ENCODE results near the gene RWDD1.
A peak's percentile ranks its signal among the peaks of the same experiment; 100 is the strongest.

Gene RWDD1, protein sequence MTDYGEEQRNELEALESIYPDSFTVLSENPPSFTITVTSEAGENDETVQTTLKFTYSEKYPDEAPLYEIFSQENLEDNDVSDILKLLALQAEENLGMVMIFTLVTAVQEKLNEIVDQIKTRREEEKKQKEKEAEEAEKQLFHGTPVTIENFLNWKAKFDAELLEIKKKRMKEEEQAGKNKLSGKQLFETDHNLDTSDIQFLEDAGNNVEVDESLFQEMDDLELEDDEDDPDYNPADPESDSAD

DNA sequence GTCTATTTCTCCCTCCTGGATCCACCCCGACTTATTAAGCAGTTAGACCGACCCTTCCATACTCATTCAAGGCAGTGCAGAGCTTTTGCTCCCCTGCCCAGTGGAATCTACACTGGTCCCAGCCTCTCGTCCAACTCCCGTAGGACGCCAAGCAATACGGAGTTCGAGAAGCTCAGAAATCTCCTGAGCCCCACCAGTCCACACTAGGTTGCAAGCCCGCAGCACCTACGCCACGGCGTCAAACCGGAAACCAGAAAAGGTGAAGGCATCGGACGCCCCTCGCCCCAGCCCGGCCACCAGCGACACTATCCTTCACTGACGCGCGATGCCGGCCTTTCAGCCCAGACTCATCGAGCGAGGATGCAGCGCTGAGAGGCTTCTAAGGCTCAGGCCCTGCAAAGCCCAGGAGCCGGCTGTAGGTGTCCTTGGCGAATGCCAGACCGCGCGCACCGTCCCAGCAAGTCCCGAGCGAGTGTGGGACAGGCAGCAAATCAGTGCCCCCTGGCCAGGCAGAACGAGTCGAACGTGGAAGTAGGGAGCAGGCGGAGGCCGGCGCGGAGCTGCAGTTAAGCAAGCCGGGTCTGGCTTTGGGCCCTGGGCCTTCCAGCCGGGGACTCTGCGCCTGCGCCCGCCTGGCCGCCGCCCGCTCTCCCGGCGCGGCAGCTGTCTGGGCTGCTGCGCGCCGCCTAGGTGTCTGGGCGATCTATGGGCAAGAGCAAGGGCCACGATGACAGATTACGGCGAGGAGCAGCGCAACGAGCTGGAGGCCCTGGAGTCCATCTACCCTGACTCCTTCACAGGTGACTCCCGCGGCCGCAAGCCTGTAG is at the start of gene RWDD1:
Gene RWDD1 (plus strand): TSS at position 649 of the 827 bp plus-strand sequence. CDS start 79 bp downstream, at position 728.
- DNase-seq (ENCODE audit: low read depth in 2 of 2) = peak; percentile 97 to 98

DNA sequence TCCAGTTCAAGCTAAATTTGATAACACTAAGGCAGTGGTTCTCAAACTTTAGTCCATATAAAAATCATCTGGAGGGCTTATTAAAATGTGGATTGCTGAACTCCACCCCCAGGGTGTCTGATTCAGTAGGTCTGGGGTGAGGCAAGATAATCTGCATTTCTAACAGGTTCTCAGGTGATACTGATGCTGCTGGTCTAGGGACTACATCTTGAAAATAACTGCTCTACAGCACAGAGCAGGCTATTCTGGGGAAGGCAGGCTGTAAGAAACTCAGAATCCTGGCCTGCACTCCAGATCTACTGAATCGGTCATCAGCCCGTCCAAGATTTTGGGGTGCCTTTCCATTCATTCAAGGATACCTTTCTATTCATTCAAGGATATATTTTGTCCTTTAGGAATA is 48.4 kb upstream of the RWDD1 start:
- DNase-seq (ENCODE audit: low read depth in 2 of 2) = no peak

DNA sequence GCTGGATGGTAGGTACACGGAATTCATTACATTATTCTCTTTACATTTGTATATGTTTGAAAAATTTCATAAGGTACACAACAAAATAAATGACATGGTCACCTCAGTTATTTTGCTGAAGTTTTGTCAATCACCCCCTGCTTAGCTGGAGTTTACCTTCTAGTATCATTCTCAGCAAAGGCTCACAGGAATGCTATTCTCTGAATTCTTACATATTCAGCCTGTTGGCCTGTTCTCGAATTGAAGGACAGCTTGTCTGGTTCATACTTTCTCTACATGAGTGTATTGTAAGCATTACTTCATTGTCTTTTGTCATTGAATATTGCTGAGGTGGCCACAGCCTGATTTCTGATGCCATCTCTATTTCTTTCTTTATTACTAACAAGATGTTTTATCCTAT is 47.1 kb upstream of the RWDD1 start:
- no peak for DNase-seq (ENCODE audit: low read depth in 2 of 2)

DNA sequence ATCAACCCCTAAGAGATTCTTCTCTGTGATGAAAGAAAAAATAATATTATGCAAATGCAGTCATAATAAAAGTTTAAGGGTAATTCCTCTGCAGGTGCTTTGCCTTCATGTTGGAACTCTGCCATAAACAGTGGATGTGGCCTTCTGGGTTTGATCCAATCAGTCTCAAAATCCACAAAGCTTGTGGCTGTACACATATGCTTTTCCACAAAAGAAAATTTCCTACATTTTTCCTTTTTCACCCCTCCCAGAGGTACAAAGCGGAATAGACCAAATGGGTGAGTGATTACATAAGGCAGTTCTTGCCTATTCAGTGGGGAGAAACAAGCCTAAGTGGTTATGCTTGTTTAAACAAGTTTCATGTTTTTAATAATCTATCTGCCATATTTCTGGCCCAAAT is 43.2 kb upstream of the RWDD1 start:
- no peak for DNase-seq (ENCODE audit: low read depth in 2 of 2)

DNA sequence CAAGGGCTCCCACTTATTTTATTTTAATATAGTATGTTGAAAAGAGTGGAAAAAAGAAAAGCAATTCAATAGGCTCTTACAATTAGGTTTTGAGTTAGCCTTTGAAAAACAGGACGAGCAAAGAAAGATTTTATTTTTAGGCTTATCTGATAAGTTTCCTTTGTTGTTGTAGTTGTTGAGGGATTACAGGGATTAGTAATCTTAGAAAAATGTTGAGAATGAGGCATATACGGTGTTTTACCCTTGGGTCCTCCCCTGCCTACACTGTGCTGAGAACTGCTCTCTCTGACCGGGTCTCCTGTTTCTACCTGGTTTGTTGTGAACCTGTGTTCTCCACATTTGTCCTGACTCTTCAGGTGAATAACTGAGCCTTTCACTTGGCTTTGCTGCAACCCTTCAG is 42.5 kb upstream of the RWDD1 start:
- DNase-seq (ENCODE audit: low read depth in 2 of 2) = no peak

DNA sequence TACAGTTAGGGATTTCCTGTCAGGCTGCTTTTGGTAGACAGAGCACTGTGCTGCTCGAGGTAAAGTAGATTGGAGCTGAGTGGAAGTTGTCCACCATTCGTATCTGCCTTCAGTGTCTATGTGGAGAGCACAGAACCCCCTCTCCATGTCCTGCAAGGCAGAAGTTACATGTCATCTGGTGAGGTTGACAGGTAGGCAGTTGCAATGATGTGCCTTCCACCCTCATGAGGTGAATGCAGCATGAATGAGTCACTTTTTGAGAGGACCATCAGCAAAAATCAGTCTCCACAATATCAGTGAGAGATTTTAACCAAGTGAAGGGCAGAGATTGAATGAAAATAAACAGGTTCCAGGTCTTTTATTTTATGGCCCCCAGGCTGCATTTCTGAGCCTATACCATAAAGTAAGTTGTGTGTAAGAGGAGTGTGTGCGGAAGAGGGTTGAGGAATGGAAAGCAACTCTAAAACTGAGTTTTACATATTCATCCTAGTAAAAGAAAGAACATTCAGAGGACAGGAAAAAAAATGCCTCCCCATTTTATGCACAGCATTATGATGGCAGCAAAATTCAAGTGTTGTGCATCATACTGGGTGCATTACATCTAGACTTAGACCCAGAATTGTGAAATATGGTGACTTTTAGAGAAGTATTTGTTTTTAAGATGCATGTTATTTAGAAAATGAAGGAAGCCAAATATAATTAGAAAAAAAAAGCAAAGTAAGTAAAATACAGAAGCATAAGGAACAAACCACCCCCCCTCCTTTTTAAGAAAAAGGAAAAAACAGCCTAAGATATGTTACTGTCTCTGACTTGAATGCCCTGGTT is 41.6 kb upstream of the RWDD1 start:
- no peak for DNase-seq (ENCODE audit: low read depth in 2 of 2)

DNA sequence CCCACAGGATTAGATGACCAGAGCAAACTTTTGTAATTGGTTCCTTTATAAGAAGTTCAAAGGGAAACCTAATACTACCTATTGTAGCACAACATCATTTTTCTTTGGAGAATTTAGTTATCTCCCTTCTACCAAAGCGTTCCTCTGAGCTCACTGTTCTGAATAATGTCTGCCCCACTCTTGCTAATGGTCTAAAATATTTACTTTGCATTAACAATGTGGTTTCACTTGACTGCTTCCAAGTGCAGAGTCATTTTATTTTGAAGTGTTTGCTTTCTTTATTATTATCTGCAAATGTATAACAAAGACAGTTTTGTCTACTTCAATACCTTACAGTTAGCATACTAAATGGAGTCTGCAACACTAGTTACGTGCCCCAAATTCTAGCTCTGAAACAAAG is 40.9 kb upstream of the RWDD1 start:
- no peak for DNase-seq (ENCODE audit: low read depth in 2 of 2)

DNA sequence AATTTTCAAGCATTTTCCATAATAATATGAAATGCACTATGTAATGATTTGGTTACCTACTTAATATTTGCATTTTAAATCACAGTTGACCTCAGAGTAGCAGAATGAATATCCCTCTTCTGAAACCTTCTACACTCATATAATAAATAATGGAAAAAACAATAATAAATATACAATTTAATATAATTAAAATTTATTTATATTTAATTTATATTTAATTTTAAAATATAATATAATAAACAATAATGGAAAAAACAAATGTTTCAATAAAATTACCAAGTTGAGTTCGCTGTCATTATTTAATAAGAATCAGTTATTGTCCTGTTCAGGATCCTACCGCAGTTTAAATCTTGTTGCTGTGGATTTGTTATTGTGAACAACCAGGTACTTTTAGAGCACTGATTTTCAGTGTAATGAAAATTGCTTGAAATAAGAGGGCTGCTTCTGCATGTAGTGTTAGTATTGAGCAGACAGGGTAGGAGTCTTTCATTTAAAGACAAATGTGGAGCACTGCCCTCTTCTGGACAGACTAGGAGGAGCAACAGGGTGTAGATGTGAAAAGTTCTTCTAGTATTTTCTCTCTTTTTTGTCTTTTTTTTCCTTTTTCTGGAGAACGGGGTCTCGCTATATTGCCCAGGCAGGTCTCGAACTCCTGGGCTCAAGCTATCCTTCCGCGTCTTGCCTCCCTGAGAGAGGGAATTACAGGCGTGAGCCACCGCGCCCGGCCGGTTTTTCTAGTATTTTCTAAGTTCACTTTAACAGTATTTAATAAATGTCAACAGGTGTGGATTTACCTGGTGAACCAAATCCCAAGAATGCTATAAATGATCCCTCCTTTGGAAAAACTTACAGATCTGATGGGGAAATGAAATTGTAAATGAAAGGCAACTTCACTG is 39.4 kb upstream of the RWDD1 start:
- peak; percentile 24 to 50 for DNase-seq (ENCODE audit: low read depth in 2 of 2)

DNA sequence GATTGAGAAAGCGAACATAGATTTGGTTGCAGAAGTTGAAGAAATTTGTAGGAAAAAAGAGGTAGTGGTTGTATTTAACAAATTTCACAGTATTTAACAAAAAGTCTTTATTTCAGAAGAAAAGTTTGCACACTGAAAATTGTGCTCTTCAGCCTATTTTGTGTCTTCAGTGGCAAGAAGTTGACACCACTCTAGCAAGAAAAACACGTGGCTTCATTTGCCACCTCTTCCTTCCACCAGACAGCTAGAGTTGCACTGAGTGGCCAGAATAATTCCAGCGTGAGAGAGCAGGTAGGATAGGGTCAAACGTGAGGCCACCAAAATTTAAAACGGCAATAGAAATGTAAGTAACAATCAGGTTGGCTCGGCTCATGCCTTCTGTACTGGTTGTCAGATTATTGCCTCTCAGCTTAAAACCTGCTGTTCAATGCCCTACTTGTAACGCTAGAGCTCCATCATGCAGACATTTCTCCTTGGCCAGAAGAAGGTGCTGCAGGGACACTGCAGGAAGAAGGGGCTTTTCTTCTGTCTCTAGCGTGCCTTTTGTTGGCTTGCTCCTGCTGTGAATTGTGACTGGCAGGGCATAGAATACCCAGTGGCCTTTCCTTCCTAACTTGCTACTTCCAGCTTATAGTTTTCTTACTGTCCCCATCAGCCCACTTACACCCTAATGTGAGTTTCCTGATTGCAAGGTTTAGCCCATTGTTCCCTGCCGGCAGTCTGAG is 37.9 kb upstream of the RWDD1 start:
- DNase-seq (ENCODE audit: low read depth in 2 of 2) = no peak

DNA sequence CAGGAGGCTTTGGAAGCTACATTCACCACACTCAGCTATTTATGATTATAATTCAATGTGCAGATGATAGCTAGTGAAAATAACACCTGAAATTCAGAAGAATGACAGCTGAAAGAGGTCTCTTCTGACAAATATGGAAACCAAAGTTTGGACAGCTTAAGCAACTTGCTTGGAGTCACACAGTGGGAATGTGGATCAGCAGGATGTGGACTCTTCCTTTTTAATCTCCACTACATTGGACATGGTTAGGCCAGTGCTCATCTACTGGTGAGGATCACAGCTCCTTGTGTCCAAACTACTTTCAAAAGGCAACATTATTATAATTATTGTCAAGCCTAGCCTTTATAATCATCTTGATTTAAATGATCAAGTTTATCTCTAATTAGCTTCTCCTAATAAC is 36.2 kb upstream of the RWDD1 start:
- DNase-seq (ENCODE audit: low read depth in 2 of 2) = no peak

DNA sequence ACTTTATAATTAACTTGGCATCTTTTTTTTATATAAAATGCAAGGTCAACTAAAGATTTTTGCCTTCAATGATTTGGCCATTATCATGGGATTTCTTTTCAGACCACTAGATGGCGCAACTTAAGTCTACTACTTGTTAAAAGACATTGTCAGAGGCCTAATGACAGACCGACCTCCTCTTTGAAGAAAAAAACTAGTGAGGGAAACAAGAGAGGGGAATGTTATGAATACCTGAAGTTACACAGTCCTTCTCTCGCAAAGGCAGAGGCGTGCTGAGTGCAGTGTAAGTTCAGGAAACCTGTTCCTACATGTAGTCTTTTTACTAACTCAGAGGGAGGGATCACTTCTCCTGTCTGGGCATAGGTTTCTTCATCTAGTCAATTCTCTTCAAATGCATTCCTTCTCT is 35.1 kb upstream of the RWDD1 start:
- peak in 1 of 2 donors; percentile 3 for DNase-seq (ENCODE audit: low read depth in 2 of 2)

DNA sequence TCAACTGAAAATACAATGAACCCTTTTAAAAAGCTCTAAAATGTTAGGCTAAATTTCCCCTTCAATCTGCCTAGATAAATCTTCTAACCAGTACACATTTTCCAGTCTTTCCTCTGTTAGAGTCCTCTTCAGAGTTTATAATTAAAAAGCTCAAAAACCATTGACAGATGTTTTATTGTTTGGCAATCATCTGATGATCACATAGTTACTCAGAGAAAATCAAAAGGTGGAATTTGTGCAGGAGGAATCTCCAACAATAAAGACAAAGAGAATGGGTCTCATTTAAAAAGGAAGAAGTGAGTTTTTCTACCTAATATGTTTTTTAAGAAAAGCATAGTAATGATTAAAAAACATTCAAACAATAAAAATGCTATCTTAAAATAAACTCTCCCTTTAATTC is 28.9 kb upstream of the RWDD1 start:
- no peak for DNase-seq (ENCODE audit: low read depth in 2 of 2)

DNA sequence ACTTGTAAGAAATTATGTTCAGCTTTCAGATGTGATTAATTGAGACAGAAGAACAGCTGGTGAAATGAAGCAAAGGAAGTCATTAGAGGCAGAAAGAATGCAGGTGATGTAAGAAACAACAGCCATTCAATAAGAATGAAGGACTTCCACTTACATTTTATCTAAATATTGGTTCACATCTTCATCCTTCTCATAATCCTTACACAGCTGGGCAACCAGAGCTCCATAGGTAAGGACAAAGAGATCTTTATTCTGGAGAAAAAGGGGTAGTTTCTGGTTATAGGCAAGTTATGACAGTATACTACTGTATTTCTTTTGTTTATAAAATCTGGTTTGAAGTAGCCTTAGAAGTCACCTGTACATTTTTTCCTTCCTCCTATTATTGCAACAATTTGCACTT is 28.2 kb upstream of the RWDD1 start:
- no peak for DNase-seq (ENCODE audit: low read depth in 2 of 2)

DNA sequence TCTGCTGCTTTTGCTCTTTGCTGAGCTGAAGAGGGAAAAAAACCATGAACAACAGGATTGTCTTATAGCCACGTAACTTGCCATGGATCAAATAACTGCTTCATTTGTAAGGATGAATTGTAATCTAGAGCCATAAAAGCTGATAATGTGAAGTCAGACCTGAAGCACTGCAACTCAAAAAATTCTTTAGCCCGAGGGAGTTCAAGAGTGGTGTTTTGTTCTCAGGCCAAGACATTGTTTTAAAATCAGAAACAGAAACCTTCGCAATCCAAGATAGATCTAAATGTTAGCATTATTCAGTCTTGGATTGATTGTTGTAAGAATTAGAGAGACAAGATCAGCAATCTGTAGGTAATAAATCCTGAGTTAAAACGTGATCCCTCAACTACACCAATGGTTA is 25.7 kb upstream of the RWDD1 start, which contains the start of gene TRAPPC3L:
Gene TRAPPC3L (minus strand): TSS at position 34 of the 400 bp plus-strand sequence. CDS start 170 bp downstream, outside the sequence.
- no peak for DNase-seq (ENCODE audit: low read depth in 2 of 2)

DNA sequence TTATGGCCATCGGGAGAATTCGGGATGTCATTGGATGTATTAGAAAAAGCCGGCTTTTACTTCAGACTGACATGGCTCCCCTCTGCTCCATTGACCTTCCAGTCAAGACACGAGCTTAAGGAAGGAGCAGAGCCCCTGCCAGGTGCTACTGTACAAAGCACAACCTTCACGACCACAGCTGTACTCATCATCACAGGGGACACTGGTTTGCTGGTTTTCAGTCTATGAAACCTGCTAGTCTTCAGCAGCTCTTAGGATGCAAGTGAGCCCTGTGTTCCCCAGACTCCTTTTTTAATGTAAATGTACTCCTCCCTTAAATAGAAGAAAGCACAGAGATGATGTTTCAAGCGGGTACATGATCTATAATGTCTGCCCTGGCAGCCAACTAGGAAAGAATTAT is 23.9 kb upstream of the RWDD1 start:
- no peak for DNase-seq (ENCODE audit: low read depth in 2 of 2)

DNA sequence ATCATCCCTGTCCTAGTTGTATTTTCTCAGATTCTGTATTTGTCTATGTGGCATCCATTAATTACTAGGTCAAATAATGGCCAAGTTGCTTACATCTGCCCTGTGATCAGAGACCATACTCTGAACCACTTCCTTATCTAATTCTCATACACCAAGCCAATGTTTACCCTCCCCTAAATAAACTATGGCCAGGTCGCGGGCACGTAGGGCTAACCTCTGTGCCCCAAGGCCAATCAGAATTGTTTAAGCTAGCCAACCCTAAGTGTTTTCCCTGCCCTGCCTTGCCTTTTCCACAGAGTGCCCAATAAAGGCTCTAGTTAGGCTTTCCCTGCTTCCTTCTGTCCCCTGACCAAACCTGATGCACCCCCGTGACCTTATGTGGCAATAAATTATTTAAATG is 20.5 kb upstream of the RWDD1 start:
- no peak for DNase-seq (ENCODE audit: low read depth in 2 of 2)

DNA sequence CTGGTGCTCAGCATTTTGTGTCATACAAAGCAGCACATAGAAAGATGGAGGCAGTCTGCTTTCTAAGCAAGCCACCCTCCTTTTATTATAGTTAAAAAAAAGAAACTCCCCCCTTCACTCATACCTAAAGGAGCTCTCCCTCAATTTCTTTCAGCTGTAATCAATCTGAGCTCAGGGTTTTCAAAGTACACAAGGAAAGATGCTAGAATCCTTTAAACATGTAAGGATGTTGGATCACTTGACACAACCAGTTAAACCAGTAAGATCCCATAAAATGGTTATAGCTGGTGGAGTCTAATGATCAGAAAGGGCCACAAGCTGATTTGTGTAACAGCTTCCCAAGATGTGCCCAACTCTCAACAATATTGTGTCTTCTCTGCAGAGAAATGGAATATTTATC is 17.9 kb upstream of the RWDD1 start, which contains the start of gene CALHM4:
Gene CALHM4 (plus strand): TSS at position 301 of the 400 bp plus-strand sequence. CDS start 43 bp downstream, at position 344.
- no peak for DNase-seq (ENCODE audit: low read depth in 2 of 2)

DNA sequence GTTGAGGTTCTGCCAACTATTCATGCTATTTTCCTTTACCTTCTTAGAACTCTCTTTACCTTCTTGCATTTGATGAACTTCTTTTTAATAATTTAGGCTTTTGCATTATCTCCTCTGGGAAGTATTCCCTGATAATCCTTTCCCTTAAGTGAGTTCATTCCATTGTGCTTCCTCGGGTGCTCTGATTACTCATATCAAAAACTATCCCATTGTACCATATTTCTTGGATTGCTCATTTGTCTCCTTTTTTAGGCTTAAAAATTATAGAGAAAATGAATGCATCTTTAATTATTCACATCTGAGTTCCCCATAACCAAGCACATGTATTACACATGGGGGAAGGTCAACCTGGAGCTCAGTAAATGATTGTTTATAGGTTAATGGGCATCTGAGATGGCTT is 15.2 kb upstream of the RWDD1 start:
- DNase-seq (ENCODE audit: low read depth in 2 of 2) = no peak

DNA sequence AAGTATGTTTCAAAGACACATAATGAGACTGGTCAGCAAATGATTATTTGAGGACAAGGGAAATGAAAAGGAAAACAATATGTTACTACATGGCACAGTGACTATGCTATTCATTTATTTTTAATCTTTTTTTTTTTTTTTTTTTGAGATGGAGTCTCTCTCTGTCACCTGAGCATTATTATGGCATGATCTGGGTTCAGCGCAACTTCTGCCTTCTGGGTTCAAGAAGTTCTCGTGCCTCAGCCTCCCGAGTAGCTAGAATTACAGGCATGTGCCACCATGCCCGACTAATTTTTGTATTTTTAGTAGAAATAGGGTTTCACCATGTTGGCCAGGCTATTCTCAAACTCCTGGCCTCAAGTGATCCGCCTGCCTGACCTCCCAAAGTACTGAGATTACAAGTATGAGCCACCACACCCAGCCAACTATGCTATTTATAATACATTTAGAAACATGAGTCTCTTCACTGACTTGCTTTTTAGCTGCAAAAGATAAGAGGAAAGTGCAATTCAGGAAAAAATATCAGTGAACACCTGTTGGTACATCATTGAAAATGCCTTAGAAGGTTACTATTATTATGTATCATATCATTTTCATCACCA is 14.4 kb upstream of the RWDD1 start:
- no peak for DNase-seq (ENCODE audit: low read depth in 2 of 2)

DNA sequence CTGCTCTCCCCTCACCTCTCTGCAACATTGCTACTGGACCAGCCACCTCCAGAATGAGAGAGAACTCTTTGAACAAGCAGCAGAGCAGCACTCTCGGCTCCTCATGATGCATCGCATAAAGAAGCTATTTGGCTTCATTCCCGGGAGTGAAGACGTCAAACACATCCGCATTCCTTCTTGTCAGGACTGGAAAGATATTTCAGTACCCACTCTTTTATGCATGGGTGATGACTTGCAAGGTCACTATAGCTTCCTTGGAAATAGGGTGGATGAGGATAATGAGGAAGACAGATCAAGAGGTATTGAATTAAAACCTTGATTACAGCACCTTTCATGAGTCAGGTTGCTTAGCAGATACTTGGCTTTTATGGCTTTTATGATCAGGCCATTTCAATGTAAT is 13.4 kb upstream of the RWDD1 start:
- DNase-seq (ENCODE audit: low read depth in 2 of 2) = no peak
